HG03175 (cell line): ENCODE results near the gene COPS3.
A peak's percentile ranks its signal among the peaks of the same experiment; 100 is the strongest.

Experiments
- ATAC-seq: cut with Tn5 transposase; IDR thresholded peaks from one replicate; pipeline ENCODE4 v1.9.1; 2021; ENCODE audit warnings: mild to moderate bottlenecking, moderate library complexity; ENCODE audit not compliant: unreplicated experiment

The COPS3 gene

DNA sequence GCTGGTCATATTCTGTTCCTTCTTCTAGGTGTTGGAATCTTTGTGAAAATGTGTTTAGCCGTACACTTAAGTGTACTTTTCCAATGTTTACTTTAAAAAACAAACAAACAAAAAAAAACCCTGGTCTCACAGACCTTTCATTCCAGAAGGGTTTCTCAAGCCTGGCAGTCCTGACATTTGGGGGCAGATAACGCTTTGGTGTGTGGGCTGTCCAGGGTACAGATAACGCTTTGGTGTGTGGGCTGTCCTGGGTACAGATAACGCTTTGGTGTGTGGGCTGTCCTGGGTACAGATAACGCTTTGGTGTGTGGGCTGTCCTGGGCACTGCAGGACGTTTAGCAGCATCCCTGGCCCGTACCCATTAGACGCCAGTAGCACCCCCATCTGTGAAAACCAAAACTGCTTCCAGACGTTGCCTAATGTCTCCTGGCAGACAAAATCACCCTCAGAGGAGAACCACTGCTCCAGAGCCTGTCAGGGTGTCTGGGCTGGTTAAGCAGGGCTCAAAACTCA is 28.8 kb downstream of the COPS3 start:
- ATAC-seq: no peak

DNA sequence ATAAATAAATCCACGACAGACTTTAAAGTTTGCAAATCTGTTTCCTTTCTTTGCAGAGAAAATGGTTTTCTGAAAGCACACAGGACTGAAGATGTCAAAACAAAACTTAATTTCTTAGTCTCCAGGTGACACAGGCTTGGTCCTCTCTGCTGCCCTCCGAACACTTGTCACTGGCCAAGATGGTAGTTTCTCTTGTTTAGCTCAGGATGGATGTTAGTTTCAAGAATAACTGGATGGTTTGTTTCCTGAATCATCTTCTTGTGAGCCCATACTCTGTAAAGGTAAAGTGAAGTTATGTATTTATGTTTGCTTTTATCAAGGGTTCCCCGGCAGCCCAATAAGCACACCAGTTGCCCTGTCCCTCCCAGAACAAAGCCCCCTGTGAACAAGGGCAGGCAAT is 34.2 kb downstream of the COPS3 start:
- no peak for ATAC-seq

DNA sequence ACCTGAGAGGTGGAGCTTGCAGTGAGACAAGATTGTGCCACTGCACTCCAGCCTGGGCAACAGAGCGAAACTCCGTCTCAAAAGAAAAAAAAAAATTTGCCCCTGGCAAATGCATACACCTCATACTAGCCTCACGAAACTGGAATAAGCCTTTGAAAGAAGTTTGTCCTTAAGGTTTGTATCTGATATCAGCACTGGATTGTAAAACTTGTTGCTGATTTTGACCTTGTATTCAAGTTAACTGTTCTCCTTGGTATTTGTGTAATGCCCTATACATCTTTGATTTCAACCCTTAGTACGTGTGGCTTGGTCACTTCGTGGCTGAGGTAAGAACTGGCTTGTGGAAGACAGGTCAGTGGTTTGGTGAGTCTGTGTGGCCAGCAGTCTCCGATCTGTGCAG is 37.9 kb downstream of the COPS3 start:
- no peak for ATAC-seq

DNA sequence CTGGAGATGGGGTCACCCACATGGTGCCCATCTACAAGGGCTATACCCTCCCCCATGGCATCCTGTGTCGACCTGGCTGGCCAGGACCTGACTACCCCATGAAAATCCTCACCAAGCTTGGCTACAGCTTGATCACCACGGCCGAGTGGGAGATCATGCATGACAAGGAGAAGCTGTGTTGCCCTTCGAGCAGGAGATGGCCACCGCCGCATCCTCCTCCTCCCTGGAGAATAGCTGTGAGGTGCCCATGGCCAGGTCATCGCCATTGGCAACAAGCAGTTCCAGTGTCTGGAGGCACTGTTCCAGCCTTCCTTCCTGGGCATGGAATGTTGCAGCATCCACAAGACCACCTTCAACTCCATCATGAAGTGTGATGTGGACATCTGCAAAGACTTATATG is 38.8 kb downstream of the COPS3 start:
- no peak for ATAC-seq

DNA sequence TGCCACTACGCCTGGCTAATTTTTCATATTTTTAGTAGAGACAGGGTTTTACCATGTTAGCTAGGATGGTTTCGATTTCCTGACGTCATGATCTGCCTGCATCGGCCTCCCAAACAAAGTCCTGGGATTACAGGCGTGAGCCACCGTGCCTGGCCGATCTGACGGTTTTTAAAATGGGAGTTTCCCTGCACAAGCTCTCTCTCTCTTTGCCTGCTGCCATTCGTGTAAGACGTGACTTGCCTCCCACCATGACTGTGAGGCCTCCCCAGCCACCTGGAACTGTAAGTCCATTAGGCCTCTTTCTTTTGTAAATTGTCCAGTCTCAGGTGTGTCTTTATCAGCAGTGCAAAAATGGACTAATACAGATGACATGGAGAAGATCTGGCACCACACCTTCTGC is 39.4 kb downstream of the COPS3 start:
- ATAC-seq: no peak

DNA sequence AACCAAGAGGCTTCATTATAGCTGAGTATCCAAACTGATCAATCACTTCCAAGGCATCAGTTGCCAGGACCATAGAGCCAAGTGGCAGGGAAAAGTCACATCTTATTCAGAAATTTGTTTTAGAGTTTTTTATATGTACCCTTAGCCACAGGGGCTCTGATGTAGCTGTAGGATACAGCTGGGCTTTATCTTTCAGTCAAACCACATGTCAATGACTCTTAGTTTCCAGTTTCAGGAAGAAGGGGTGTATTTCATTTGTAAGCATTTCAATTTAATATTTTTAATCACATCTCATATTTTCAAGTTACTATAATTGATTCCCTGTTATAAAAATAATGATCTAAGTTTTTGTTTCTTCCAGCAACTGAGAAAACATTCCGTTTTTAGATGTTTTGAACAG is 41.2 kb downstream of the COPS3 start:
- ATAC-seq: no peak

DNA sequence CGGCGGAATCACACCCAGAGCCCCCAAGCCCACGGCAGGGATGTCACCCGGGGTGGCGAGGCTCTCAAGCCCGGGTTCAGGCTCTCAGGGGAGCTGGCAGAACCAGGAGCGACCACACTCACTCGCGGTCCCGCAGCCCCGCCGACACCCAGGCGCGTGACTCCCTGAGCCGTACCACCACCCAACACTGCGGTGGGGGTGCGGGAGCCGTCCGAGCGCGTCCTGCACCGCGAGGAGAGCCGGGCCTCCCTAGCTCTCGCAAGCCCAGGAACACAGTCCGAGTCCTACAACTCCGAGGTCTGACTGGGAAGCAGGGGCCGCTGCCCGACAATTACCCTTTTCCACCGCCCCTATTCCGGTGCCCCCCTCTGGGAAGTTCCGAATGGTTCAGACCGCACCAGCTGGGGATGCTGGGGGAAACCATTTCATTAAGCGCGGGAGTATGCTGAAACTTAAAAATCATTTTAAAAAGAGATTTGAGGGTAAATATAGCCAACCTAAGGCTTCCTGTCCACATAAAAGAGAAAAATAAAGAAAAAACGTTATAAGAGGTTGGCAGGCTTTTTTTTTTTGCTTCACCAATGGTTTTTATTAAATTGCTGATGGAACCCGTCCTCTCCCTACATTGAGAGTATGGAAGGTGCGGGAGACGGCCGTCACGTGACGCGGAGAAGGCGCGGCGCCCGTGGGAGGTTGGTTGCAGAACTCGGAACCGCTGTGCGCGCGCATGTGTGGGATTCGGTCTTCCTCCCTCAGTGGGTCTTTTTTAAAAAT is 43.8 kb downstream of the COPS3 start, which contains the start of gene FLCN:
Gene FLCN, minus strand, starts transcription at position 143 of the 774 bp plus-strand sequence. CDS start 9,031 bp downstream, outside the sequence.
- peak; percentile 84 for ATAC-seq

DNA sequence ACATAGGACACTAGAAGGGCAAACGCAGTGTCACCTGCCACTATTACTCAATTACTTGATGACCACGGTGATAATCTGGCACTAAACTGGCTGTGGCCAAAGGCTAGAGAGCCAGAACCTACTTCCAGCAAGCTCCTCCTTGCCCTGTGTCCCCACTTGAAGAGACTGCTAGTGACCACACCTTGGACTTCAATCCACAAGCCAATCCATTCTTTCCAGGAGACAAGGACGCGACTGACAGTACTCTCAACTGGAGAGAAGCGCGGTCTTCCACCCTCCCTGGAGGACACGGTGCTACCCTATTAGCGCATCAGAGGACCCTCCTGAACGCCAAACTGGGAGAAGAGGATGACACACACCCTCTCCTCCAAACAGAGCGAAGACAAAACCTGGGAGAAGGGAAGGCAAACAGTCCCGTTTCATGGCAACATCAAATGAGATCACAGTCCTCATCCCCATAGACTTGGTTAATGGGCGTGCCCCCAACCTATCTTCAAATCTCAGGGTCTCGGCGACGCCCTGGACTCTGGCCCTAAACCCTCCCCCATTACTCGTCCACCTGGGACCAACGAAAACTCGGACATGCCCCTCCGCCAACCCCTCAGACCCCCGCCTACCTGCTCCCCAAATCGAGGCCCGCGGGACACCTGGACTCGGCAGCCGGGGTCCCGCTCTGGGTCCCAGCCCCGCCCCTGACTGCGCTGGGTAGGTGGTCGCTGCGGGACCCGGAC is 44.6 kb downstream of the COPS3 start:
- ATAC-seq: no peak

DNA sequence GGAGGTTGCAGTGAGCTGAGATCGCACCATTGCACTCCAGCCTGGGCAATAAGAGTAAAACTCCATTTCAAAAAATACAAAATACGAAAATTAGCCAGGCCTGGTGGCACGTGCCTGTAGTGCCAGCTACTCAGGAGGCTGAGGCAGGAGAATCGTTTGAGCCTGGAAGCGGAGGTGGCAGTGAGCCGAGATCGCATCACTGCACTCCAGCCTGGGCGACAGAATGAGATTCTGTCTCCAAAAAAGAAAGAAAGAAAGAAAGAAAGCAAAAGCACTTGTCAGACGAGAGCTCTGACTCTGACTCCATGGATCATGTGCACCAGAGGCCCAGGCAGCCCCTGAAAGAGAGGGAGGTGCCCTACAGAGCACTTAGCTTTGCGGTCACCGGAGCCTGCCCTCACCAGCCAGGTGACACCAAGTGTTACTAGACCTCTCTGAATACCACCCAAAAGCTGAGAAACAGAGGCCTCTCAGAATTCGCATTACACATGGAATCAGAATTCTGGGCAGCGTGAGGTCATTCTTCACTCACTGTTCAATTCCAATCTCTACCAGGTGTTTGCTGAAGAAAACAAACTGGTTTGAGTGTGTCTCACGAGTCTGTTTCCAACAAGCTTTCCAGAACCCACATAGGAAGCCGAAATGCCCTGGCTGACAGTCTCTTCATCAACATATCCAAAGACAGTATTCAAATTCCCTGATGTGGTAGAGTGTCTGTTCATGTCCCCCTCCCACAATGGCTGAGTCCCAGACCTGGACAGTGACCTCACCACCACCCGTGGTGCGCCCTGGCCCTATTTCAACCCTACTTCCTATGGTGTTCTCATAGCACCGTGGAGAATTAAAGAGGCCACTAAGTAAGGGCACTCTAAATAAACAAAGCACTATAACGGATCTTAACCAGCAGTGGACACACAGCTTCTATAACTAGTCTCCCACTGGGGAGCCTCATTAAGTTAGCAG is 45.6 kb downstream of the COPS3 start:
- ATAC-seq: no peak

DNA sequence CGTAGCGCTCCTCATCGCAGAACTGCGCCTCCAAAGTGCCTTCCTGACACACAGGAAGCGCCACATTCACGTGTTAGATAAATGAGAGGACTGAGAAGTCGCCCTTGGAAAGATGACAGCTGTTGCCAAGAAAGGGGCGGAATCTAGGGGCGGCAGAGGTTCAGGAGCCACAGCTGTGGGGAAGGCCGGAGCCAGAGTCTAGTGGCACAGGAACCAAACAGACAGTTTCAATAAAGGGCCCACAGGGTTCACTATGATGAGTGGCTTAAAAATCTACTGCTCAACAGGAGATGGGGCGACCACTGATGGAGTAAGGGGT is 48.8 kb downstream of the COPS3 start:
- ATAC-seq: no peak

DNA sequence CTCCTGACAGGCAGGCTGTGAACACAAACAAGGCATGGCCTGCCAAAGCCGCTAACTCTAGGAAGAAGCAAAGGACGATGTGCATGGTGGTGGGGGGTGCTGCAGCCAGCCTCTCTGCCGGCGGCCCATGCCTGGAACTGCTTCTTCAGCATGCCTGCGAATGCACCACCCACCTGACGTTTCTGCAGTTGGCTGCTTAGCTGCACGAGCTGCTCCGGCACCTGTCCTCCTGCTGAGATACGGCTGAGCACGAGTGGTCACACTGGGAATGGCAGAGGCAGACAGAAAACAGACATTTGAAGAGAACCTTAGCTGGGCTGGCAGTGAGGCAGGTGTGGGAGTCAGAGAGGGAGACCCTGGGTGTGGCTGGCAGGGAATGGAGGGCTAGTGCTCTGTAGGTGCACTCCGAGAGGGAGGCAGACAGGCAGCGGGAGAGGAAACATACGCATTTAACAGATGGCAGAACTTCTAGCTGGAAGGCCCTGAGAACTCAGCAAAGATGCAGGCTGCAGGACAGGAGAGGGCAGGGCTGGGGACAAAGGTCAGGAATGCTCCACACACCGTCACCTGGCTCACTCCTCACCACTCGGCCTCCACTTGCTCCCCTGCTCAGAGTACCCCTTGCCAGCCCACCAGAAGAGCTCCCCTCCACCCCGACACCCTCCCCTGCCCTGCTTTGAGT is 49.3 kb downstream of the COPS3 start:
- ATAC-seq: no peak

DNA sequence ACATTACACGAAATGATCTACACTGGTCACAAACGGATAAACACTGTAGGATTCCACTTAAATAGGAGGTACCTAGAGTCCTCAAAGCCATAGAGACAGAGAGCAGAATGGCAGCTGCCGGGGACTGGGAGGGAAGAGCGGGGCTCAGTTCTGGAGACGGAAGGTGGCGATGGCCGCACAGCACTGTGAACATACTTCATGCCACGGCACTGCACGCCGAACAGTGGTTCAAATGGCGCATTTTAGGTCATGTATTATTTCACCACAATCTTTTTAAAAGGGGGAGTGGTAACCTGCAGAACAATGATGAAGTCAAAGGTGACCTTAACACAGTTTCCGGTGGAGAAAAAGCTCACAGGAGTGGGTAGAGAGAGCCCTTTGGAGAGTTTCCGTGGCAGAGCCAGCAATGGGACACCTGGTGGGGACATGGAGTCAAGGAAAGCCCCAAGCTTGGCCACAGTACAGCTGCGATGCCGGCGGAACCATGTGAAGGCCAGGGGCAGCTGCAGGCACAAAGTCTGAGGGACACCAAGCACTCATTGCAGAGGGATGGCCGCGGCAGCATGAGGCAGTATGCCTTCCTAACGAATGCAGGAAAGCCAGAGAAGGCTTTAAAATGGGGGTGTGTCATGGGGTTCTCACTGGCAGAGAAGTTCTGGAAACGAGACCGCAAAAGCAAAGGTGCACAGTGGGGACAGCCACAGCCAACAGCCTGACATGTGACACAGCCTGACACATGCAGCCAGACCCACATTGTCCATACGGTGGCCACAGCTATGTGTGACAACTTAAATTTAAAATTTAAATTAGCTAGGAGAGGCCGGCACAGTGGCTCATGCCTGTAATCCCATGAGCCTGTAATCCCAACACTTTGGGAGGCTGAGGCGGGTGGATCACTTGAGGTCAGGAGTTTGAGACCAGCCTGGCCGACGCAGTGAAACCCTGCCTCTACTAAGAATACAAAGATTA is 51.3 kb downstream of the COPS3 start:
- ATAC-seq: no peak

DNA sequence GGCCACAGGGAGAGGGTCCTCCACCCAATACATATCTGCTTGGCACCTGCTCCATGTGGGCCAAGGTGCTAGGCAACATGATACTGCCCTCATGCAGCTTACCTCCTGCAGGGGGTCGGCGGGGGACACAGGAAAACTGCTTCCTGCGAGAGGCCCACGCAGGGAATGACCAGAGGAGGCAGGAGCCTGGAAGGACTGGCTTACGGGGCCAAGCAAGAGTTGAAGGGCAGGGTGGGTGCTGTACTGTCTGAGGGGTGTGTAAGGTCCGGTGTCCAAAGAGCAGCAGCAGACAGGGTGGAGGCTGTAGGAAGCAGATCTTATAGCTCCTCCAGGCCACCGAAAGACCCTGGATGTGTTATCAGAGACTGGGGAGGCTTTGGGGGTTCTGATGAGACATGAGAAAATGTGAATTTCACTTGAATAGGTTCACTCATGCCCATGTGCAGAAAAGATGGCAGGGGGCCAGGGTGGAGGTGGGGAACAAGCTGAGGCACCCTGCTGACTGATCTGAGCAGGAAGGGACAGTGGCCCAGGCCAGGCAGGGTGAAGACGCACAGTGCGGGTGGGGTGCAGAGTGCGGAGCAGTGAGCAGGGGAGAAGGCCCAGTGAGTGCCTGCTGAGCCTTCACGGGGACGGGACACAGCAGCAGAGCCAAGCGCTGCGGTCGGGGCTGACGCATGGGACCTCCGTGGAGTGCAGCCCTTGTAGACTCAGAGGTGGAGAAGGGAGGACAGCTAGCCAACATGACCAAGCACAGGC is 52.3 kb downstream of the COPS3 start:
- ATAC-seq: no peak

DNA sequence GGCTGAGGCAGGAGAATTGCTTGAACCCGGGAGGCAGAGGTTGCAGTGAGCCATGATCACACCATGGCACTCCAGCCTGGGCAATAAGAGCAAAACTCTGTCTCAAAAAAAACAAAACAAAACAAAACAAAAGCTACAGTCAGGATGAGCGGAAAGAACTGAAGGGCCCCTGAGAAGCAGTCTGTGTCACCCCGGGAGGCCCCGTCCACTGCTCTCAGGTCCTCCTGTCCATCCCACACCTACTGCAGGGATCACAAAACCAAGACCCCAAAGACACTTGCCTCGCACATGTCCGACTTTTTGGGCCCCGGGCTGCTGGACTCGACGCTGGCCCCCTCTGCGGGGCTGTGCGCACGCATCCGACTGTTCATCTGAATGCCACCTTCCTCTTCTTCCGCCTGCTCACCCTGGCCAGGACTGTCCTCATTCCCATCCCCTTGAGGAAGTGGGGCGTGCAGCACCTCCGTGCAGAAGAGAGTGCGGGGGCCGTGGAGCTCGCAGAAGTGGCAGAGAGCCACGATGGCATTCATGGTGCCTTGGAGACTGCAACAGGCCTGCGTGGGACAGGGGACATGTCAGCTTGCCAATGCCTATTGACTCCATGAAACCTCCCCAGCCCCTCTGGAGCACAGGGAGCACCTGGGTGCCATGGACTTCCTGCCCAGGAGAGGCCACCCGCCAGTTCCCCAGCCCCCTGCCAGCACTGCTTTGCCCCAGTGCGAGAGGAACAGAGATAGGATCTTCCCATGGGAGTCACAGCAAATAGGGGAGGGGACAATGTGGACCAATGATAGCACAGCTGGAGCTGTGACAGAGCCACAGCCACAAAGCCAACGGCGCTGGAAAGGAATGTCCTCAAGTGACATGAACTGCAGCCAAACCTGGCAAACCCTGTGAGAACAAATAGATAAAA is 53.2 kb downstream of the COPS3 start:
- no peak for ATAC-seq

DNA sequence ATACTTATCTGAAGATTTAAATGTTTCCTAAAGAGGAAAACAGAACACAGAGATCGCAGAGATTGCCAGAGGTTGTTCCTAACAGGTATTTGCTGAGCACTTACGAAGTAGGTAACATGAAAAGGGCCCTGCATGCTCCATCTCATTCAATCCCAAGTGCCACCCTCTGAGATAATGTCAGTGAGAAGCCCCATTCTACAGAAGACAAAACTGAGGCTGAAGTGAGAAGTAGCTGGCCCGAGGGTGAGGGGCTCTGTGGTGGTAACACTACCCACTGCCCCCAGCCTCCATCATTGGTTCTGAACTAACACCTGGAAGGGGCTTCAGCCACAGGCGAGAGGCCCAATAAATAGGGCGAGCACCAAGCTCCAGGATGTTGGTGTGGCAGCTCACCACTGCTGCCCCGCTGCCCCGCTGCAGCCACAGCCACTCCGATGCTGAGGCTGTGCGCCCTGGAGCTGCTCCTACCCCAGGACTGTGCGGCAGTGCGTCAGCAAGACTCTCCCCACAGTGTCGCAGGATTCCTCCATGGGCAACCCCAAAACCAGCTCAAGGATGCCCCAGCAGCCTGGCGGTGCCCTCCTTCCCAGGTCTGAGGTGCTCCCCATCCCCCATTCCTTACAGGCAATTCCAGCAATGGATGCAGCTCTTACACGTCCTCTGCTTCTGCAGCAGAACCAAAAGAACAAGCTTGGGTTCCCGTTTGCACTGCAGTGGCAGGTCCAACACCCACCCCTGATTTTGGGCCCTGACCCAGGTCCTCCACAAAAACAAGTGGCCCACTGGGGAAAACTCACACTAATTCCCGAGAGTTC is 54.4 kb downstream of the COPS3 start:
- no peak for ATAC-seq

DNA sequence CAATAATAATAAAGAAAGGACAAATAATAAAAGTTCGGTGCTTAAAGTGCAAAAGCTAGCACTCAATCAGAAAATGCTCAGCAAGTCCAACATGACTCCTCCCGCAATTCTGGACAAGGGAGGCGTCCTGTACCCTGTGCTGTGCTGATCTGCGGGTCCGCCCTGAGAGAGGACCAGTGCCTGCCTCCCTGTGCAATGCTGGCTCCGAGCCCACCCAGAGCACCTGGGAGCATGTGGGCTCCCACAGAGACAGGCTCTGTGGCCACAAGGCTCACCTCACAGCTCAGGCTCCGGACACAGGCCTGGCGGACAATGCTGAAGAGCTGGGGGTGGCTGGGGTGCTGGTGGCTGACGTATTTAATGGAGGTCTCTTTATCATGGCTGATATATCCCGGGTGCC is 55.1 kb downstream of the COPS3 start:
- ATAC-seq: no peak

DNA sequence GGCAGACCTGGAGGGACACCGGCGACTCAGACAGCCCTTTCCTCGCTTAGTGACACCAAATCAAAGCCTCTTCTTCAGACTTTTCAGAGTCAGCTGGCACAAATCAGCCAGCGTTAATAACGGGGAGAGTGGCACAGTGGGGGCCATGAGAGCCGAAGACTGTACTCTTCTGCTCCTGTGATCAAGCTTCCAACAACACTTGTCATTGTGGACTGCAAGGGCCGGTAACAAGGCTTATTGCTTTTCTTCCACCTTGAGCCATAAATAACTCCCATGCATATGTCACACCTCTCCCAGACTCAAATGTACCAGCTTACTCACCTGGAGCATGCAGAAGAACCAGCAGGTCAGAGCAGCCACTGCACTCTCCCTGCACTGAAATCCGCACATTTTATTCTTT is 56.9 kb downstream of the COPS3 start:
- no peak for ATAC-seq
